AG04450 (cell line): ENCODE results near the gene MTR. TPM values are rescaled to one million over a fixed set of nuclear protein-coding genes. Genes with fewer than 3 reads are reported as not detected.

ENCODE experiments used
- CTCF ChIA-PET: fragments of 300-600, 350-600 bp; formaldehyde crosslinking; extraction: SDS; loops from one replicate; lab custom pipeline; 2022; ENCODE audit warnings: antibody characterized with exemption, inconsistent platforms; lab: Charles Lee
- POLR2A ChIA-PET: fragments of 350-600 bp; formaldehyde crosslinking; extraction: SDS; loops from one replicate; lab custom pipeline; 2021; ENCODE audit warnings: antibody characterized with exemption, inconsistent platforms; lab: Yijun Ruan, JAX
- DNase-seq: peaks from one replicate; pipeline ENCODE4 v3.0.0-alpha.2; 2011; ENCODE audit warnings: low read depth, low spot score
- H3K27ac ChIP-seq: one replicate; pipeline ENCODE4 v1.5.1; 2012; ENCODE audit warnings: low read depth, low read length, control low read depth
- H3K27me3 ChIP-seq: one replicate; pipeline ENCODE4 v1.6.0; 2012; ENCODE audit warnings: low read length; ENCODE audit not compliant: control insufficient read depth, insufficient read depth
- H3K4me3 ChIP-seq: 2 replicates; pipeline ENCODE4 v1.5.1; 2011; ENCODE audit warnings: mild to moderate bottlenecking, low read depth, low read length, control low read depth
- H3K9me3 ChIP-seq: 2 replicates; pipeline ENCODE4 v1.5.1; 2012; ENCODE audit warnings: low read length; ENCODE audit not compliant: control insufficient read depth, insufficient read depth
- CTCF ChIP-seq: IDR thresholded peaks from 2 replicates; pipeline ENCODE4 v1.5.1; 2011; ENCODE audit warnings: low read depth, low read length, control low read depth, inconsistent platforms
- polyA plus RNA-seq: library from polyadenylated mRNA; depleted of rRNA; stranded (reverse); fragments of >200 nt; gene quantifications from 2 replicates; pipeline ENCODE4 v1.2.3, GENCODE V29; 2011

MTR gene
- polyA plus RNA-seq, 1 experiment: 13.0 TPM

- no peak overlapping the region for H3K4me3 ChIP-seq
- TF ChIP-seq CTCF: no peak
- ChIA-PET CTCF (no interaction called here), POLR2A (no interaction called here)
- no peak overlapping the region for H3K27ac ChIP-seq
- H3K9me3 ChIP-seq: no peaks in the 10 kb centered on the region; the same call in 1 of the 2 replicates
- no peaks in the 10 kb centered on the region for H3K27me3 ChIP-seq
- DNase-seq: no peak
Observed at GRCh38 chr1:236914375-236914774, 119.3 kb downstream of the MTR start.

- ChIA-PET POLR2A (no interaction called here), CTCF (no interaction called here)
- no peak overlapping the region for H3K4me3 ChIP-seq
- DNase-seq: no peak
- H3K27ac ChIP-seq: no peak overlapping the region
- no peaks in the 10 kb centered on the region for H3K27me3 ChIP-seq
- TF ChIP-seq CTCF: no peak
- no peaks in the 10 kb centered on the region; the same call in 1 of the 2 replicates for H3K9me3 ChIP-seq
Observed at GRCh38 chr1:236916131-236916800, 121.2 kb downstream of the MTR start.

DNA sequence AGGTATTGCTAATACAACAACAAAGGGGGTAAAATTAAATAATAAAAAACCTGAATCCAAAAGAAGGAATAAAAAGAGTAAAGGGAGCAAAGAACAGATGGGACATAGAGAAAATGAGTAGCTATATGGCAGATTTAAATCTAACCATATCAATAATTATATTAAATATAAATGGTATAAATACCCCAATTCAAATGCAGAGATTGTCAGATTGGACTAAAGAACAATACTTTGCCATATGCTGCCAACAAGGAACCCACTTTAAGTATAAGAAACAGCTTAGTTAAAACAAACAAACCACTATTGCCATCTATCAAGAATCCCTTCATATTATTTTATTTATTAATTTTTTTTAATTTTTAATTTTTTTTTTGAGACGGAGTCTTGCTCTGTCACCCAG lies 122.4 kb downstream of the MTR start:
- Histone ChIP-seq H3K27me3 (no peaks in the 10 kb centered on the region), H3K4me3 (no peak overlapping the region), H3K9me3 (no peaks in the 10 kb centered on the region; the same call in 1 of the 2 replicates), H3K27ac (no peak overlapping the region)
- CTCF ChIA-PET: interaction anchor here (1.2 kb wide), 1 partner anchor 158 kb away, joined by 3 read pairs; no protein-coding TSS in a partner anchor
- no peak for TF ChIP-seq CTCF
- POLR2A ChIA-PET: no interaction called here
- no peak for DNase-seq

DNA sequence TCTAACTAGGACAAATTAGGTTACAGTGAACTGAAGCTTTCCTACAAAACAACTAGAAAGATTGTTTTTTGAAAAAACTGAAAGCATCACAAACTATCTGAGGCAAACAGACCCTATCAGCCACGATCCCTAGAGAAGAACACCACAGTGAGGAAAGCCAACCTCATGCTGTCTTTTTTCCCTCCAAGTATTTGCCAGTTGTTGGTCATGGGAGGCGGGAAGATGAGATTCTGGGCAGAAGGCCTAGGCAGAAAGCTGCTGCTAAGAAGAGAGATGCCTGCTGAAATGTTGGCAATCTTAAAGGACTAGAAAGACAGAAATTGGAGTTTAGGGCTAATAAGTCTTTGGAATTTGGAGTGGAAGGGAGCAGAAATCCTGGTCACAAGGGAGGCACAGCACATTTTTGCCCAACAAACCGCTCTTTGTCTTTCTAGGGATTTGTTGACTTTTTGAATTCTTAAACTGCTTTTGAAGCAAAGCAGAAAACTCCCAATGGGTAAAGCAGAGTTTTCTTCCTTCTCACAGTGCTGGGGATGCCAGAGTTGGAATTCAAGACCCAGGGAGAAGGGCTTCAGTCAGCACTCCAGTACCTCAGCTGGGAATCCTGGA lies 125.3 kb downstream of the MTR start:
- POLR2A ChIA-PET: no interaction called here
- H3K27me3 ChIP-seq: no peaks in the 10 kb centered on the region
- H3K9me3 ChIP-seq: no peaks in the 10 kb centered on the region; the same call in 1 of the 2 replicates
- H3K27ac ChIP-seq: no peak overlapping the region
- H3K4me3 ChIP-seq: no peak overlapping the region
- CTCF ChIA-PET: interaction anchor here (0.7 kb wide), 1 partner anchor 17 kb away, joined by 3 read pairs; no protein-coding TSS in a partner anchor
- no peak for TF ChIP-seq CTCF
- DNase-seq: no peak

DNA sequence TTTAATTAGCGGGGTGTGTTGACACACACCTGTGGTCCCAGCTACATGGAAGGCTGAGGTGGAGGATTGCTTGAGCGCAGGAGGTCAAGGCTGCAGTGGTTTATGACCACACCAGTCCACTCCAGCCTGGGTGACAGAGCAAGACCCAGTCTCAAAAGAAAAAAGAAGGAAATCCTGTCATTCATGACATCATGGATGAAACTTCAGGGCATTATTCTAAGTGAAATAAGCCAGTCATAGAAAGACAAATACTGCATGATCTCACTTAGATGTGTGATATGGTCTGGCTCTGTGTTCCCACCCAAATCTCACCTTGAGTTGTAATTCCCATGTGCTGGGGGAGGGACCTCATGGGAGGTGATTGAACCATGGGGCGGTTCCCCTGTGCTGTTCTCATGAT lies 126.5 kb downstream of the MTR start:
- no peak for TF ChIP-seq CTCF
- H3K4me3 ChIP-seq: no peak overlapping the region
- ChIA-PET POLR2A (no interaction called here), CTCF (no interaction called here)
- H3K9me3 ChIP-seq: no peaks in the 10 kb centered on the region; the same call in 1 of the 2 replicates
- no peak overlapping the region for H3K27ac ChIP-seq
- DNase-seq: no peak
- H3K27me3 ChIP-seq: no peaks in the 10 kb centered on the region
